ENCODE measurements around the gene ARHGAP45. TPM values are rescaled to one million over a fixed set of nuclear protein-coding genes. Genes with fewer than 3 reads are reported as not detected.

Gene ARHGAP45
- total and polyA plus RNA-seq, 12 donors, result 1.9 to 27.4 (median 4.3) TPM

DNA sequence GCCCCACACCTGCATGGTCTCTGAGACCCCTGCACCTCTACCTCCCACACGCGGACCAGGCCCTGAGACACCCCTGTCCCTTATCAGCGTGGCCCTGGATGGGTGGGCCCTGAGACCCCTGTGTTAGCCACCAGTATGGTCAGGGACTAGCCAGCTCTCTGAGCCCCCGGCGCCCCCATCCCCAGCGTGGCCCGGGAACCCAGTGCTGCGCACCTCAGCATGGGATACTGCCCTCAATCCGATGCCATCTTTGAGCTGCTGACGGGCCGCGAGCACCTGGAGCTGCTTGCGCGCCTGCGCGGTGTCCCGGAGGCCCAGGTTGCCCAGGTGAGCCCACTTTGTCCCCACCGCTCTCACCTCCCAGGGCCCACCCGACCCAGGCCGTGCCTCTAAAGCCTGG, 5.0 kb upstream of the ARHGAP45 start:
- Histone ChIP-seq H3K36me3 (peaks cover 0 to 25% (median 0%) of the 10 kb centered on the region in 9 donors), H3K4me1 (peaks cover 6 to 26% (median 19%) of the 10 kb centered on the region in 9 donors), H3K9me3 (peaks cover 0 to 39% (median 20%) of the 10 kb centered on the region in 11 donors), H3K27me3 (peaks cover 3 to 35% (median 28%) of the 10 kb centered on the region in 7 donors), H3K4me3 (no peak overlapping the region), H3K27ac (no peak overlapping the region)
- no peak for ATAC-seq
- TF ChIP-seq, protein P1, sequence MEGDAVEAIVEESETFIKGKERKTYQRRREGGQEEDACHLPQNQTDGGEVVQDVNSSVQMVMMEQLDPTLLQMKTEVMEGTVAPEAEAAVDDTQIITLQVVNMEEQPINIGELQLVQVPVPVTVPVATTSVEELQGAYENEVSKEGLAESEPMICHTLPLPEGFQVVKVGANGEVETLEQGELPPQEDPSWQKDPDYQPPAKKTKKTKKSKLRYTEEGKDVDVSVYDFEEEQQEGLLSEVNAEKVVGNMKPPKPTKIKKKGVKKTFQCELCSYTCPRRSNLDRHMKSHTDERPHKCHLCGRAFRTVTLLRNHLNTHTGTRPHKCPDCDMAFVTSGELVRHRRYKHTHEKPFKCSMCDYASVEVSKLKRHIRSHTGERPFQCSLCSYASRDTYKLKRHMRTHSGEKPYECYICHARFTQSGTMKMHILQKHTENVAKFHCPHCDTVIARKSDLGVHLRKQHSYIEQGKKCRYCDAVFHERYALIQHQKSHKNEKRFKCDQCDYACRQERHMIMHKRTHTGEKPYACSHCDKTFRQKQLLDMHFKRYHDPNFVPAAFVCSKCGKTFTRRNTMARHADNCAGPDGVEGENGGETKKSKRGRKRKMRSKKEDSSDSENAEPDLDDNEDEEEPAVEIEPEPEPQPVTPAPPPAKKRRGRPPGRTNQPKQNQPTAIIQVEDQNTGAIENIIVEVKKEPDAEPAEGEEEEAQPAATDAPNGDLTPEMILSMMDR (IDR thresholded peaks at IDR 0.05), result no peak
- DNase-seq, result no peak
- intact Hi-C loops (cut with DNase I), result no loop called here
- 82 to 94% methylated on average over 20 of the region's 20 CpGs for WGBS, 2 donors

DNA sequence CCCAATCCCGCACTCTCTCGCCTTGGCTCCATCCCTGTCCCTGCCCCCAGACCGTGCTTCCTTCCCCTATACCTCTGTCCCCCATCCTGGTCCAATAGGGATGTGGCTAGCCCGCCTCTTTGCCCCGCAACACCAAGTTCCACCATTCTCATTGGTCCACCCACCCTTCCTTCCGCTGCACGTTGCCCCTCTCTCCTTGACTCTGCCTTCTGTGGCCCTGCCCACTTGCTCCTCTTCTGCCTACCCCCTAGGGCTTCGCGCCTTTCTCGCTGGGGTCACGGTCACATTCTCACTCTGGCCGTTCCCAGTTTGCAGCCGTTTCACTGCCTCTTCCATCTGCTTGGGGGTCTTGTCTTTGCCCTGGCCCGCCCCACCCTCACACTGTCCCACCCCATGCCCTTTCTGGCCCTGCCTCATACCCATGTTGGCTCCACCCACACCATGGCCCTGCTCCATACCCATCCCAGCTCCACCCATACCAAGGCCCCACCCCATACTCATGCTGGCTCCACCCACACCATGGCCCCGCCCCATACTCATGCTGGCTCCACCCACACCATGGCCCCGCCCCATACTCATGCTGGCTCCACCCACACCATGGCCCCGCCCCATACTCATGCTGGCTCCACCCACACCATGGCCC, 4.5 kb upstream of the ARHGAP45 start:
- Histone ChIP-seq H3K4me1 (peaks cover 10 to 31% (median 24%) of the 10 kb centered on the region in 9 donors), H3K27ac (no peak overlapping the region), H3K36me3 (peaks cover 0 to 20% (median 0%) of the 10 kb centered on the region in 9 donors), H3K27me3 (peaks cover 8 to 40% (median 33%) of the 10 kb centered on the region in 7 donors), H3K4me3 (no peak overlapping the region), H3K9me3 (peaks cover 0 to 33% (median 15%) of the 10 kb centered on the region in 11 donors)
- TF ChIP-seq, protein P1 (IDR thresholded peaks at IDR 0.05), result no peak
- ATAC-seq (no peak), DNase-seq (no peak)
- 77 to 93% methylated on average over 15 to 17 of the region's 17 CpGs for WGBS, 2 donors
- intact Hi-C loops (cut with DNase I), result no loop called here

GRCh38 chr19:1063030-1063908, 3.7 kb upstream of the ARHGAP45 start:
- DNase-seq, result no peak
- Histone ChIP-seq H3K27me3 (peaks cover 16 to 46% (median 41%) of the 10 kb centered on the region in 7 donors), H3K4me1 (peaks cover 11 to 37% (median 26%) of the 10 kb centered on the region in 9 donors), H3K4me3 (no peak overlapping the region), H3K36me3 (peaks cover 0 to 12% (median 0%) of the 10 kb centered on the region in 9 donors), H3K27ac (no peak overlapping the region), H3K9me3 (peaks cover 0 to 26% (median 8%) of the 10 kb centered on the region in 11 donors)
- whole genome bisulfite sequencing, 2 donors, result 71 to 93% methylated on average over 37 of the region's 37 CpGs
- no peak for ATAC-seq
- intact Hi-C loops (cut with DNase I), result no loop called here
- TF ChIP-seq, protein P1 (IDR thresholded peaks at IDR 0.05), result no peak

- intact Hi-C loops (cut with DNase I), result no loop called here
- peaks cover 0 to 4% (median 0%) of the 10 kb centered on the region in 9 donors for H3K36me3 ChIP-seq
- ATAC-seq, result no peak
- no peak overlapping the region for H3K27ac ChIP-seq
- H3K4me3 ChIP-seq, result no peak overlapping the region
- peaks cover 18 to 55% (median 49%) of the 10 kb centered on the region in 7 donors for H3K27me3 ChIP-seq
- TF ChIP-seq, protein P1 (IDR thresholded peaks at IDR 0.05), result no peak
- 69 to 84% methylated on average over 37 of the region's 37 CpGs for WGBS, 2 donors
- no peak for DNase-seq
- H3K9me3 ChIP-seq, result peaks cover 0 to 18% (median 0%) of the 10 kb centered on the region in 11 donors
- H3K4me1 ChIP-seq, result peaks cover 11 to 39% (median 28%) of the 10 kb centered on the region in 9 donors
These were observed 2.9 kb upstream of the ARHGAP45 start for GRCh38 chr19:1063909-1064660.

All from heart right ventricle (tissue), 16 donors.